ENCODE data around the gene PBX4. TPM values are rescaled to one million over a fixed set of nuclear protein-coding genes. Genes with fewer than 3 reads are reported as not detected.
A peak's percentile ranks its signal among the peaks of the same experiment; 100 is the strongest.

PBX4 gene
- total and polyA plus RNA-seq, 2 donors (not counting 1 experiment from before 2014, with no cell fraction given): 11.7 TPM

GRCh38 chr19:19538785-19539166 is 79.7 kb downstream of the PBX4 start:
- peaks cover 36 to 38% of the 10 kb centered on the region in 2 donors for H3K4me1 ChIP-seq (ENCODE audit: control insufficient read depth in 2 of 2, insufficient read depth in 2 of 2, low read length in 2 of 2)
- H3K9ac ChIP-seq (ENCODE audit: low read length): no peak overlapping the region
- peak overlapping the region; percentile 29 for H2AFZ ChIP-seq (ENCODE audit: insufficient read depth, low read depth, low read length, poor library complexity, severe bottlenecking)
- TF ChIP-seq CTCF (IDR thresholded peaks at IDR 0.05): no peak
- no peak for TF ChIP-seq EZH2 (IDR thresholded peaks at IDR 0.05; ENCODE audit: borderline replicate concordance, insufficient read depth, low read depth, low read length, poor library complexity, severe bottlenecking)
- H3K36me3 ChIP-seq (replicated peaks in 1 of 2; ENCODE audit: control extremely low read depth in 1 of 2, control insufficient read depth in 1 of 2, extremely low read depth in 1 of 2, insufficient read depth in 2 of 2, low read length in 1 of 2): no peaks in the 10 kb centered on the region
- peaks cover 0 to 36% (median 0%) of the 10 kb centered on the region in 3 donors for H3K9me3 ChIP-seq (ENCODE audit: control extremely low read depth in 1 of 3, control insufficient read depth in 2 of 3, insufficient read depth in 1 of 3, low read length in 2 of 3)
- Mint-ChIP-seq H3K27ac (no peak overlapping the region), H3K9me3 (ENCODE audit: insufficient read depth) (no peaks in the 10 kb centered on the region), H3K27me3 (peaks cover 22% of the 10 kb centered on the region), H3K4me3 (peak overlapping the region; percentile 74), H3K4me1 (peaks cover 25% of the 10 kb centered on the region)
- H4K20me1 ChIP-seq (ENCODE audit: control insufficient read depth, insufficient read depth, low read length, poor library complexity, severe bottlenecking): no peaks in the 10 kb centered on the region
- H3K79me2 ChIP-seq (ENCODE audit: control insufficient read depth, insufficient read depth, low read length): no peaks in the 10 kb centered on the region
- ChIA-PET CTCF (interaction anchor here (0.7 kb wide), 2 partner anchors 8 to 237 kb away, joined by 3 to 5 read pairs; no protein-coding TSS in a partner anchor), POLR2A (interaction anchor here (0.7 kb wide), 1 partner anchor 321 kb away, joined by 3 read pairs; no protein-coding TSS in a partner anchor)
- DNase-seq (peak; percentile 41), ATAC-seq (ENCODE audit: low read depth) (no peak)
- intact Hi-C loops (cut with micrococcal nuclease): no loop called here
- H3K4me3 ChIP-seq (ENCODE audit: control extremely low read depth in 1 of 5, extremely low read depth in 1 of 5, insufficient read depth in 1 of 5, low read depth in 2 of 5, low read length in 4 of 5): peak overlapping the region in 1 of 5 experiments; percentile 41
- 34% methylated on average over 7 of the region's 7 CpGs for WGBS (ENCODE audit: insufficient coverage)
- H3K27ac ChIP-seq (ENCODE audit: low read length in 2 of 2): no peak overlapping the region
- H3K4me2 ChIP-seq (replicated peaks; ENCODE audit: low read depth, low read length, poor library complexity, severe bottlenecking): peak overlapping the region; percentile 72
- H3K27me3 ChIP-seq (replicated peaks in 1 of 4; ENCODE audit: control extremely low read depth in 1 of 4, control insufficient read depth in 3 of 4, insufficient read depth in 4 of 4, low read length in 3 of 4): peaks cover 0 to 59% (median 23%) of the 10 kb centered on the region in 4 experiments

- intact Hi-C loops (cut with micrococcal nuclease): no loop called here
- Histone ChIP-seq H3K27ac (ENCODE audit: low read length in 2 of 2) (no peak within 1 kb of the TSS), H3K4me3 (ENCODE audit: control extremely low read depth in 1 of 5, extremely low read depth in 1 of 5, insufficient read depth in 1 of 5, low read depth in 2 of 5, low read length in 4 of 5) (peak within 1 kb of the TSS in 2 of 5 experiments; percentile 23 to 41), H3K27me3 (replicated peaks in 1 of 4; ENCODE audit: control extremely low read depth in 1 of 4, control insufficient read depth in 3 of 4, insufficient read depth in 4 of 4, low read length in 3 of 4) (peaks cover 0 to 54% (median 21%) of the 10 kb centered on the region in 4 experiments), H3K79me2 (ENCODE audit: control insufficient read depth, insufficient read depth, low read length) (no peaks in the 10 kb centered on the region), H3K4me1 (ENCODE audit: control insufficient read depth in 2 of 2, insufficient read depth in 2 of 2, low read length in 2 of 2) (peaks cover 36 to 38% of the 10 kb centered on the region in 2 donors), H3K36me3 (replicated peaks in 1 of 2; ENCODE audit: control extremely low read depth in 1 of 2, control insufficient read depth in 1 of 2, extremely low read depth in 1 of 2, insufficient read depth in 2 of 2, low read length in 1 of 2) (no peaks in the 10 kb centered on the region), H4K20me1 (ENCODE audit: control insufficient read depth, insufficient read depth, low read length, poor library complexity, severe bottlenecking) (no peaks in the 10 kb centered on the region), H3K9ac (ENCODE audit: low read length) (peak within 1 kb of the TSS; percentile 50), H3K9me3 (ENCODE audit: control extremely low read depth in 1 of 3, control insufficient read depth in 2 of 3, insufficient read depth in 1 of 3, low read length in 2 of 3) (peaks cover 0 to 34% (median 0%) of the 10 kb centered on the region in 3 donors), H2AFZ (ENCODE audit: insufficient read depth, low read depth, low read length, poor library complexity, severe bottlenecking) (peak within 1 kb of the TSS; percentile 29), H3K4me2 (replicated peaks; ENCODE audit: low read depth, low read length, poor library complexity, severe bottlenecking) (peak within 1 kb of the TSS; percentile 72)
- peak within 1 kb of the TSS; percentile 74 for H3K4me3 Mint-ChIP-seq
- peaks cover 22% of the 10 kb centered on the region for H3K27me3 Mint-ChIP-seq
- TF ChIP-seq EZH2 (IDR thresholded peaks at IDR 0.05; ENCODE audit: borderline replicate concordance, insufficient read depth, low read depth, low read length, poor library complexity, severe bottlenecking) (no peak), CTCF (IDR thresholded peaks at IDR 0.05) (no peak)
- H3K4me1 Mint-ChIP-seq: peaks cover 25% of the 10 kb centered on the region
- ChIA-PET CTCF (no interaction called here), POLR2A (interaction anchor here (0.6 kb wide), 1 partner anchor 100 kb away, joined by 5 read pairs; no protein-coding TSS in a partner anchor)
- 9% methylated on average over 55 of the region's 56 CpGs for WGBS (ENCODE audit: insufficient coverage)
- no peaks in the 10 kb centered on the region for H3K9me3 Mint-ChIP-seq (ENCODE audit: insufficient read depth)
- no peak within 1 kb of the TSS for H3K27ac Mint-ChIP-seq
- ATAC-seq (ENCODE audit: low read depth) (peak; percentile 15), DNase-seq (peak; percentile 60)
These were observed 80.3 kb downstream of the PBX4 start, which contains the start of gene CILP2 for GRCh38 chr19:19538061-19538784. CILP2 (plus strand) TSS chr19:19538265; CDS start chr19:19538350, 85 bp downstream.
